ENCODE data around the gene SLC5A4.
"Not testable (repeated sequence)": the region's sequence is repeated elsewhere in the genome, so short reads cannot be mapped to it uniquely, and the experiment has no call there.

The SLC5A4 gene

GRCh38 chr22:32199961-32200360 is 55.2 kb downstream of the SLC5A4 start:
- no peak for DNase-seq

- no peak for DNase-seq
These were observed 55.8 kb downstream of the SLC5A4 start for GRCh38 chr22:32199341-32199740.

- DNase-seq = not testable (repeated sequence)
These were observed 57.5 kb downstream of the SLC5A4 start for GRCh38 chr22:32197553-32198226.

GRCh38 chr22:32195900-32196299 is 59.2 kb downstream of the SLC5A4 start:
- DNase-seq = not testable (repeated sequence)

GRCh38 chr22:32193346-32193745 is 61.8 kb downstream of the SLC5A4 start:
- not testable (repeated sequence) for DNase-seq

GRCh38 chr22:32191021-32191420 is 64.1 kb downstream of the SLC5A4 start:
- not testable (repeated sequence) for DNase-seq

GRCh38 chr22:32185821-32186220 is 69.3 kb downstream of the SLC5A4 start:
- no peak for DNase-seq

- DNase-seq = no peak
These were observed 71.5 kb downstream of the SLC5A4 start for GRCh38 chr22:32183625-32184024.

GRCh38 chr22:32181043-32181442 is 74.1 kb downstream of the SLC5A4 start:
- DNase-seq = no peak

GRCh38 chr22:32177221-32177765 is 77.9 kb downstream of the SLC5A4 start:
- no peak for DNase-seq

- no peak for DNase-seq
These were observed 79.2 kb downstream of the SLC5A4 start for GRCh38 chr22:32175683-32176644.

GRCh38 chr22:32175115-32175514 is 80.0 kb downstream of the SLC5A4 start:
- no peak for DNase-seq

Measured in T-helper 2 cell (primary cell).